HFF-Myc (cell line): ENCODE data around the gene RPS25.

Experiments
- DNase-seq: peaks from one replicate; pipeline ENCODE4 v3.0.0-alpha.2; 2011; ENCODE audit warnings: low read depth; ENCODE audit errors: extremely low read depth
- H3K4me3 ChIP-seq: replicated peaks from 2 replicates; pipeline ENCODE4 v1.5.1; 2011; ENCODE audit warnings: low read depth, mild to moderate bottlenecking, control low read depth, low read length
- CTCF ChIP-seq: IDR thresholded peaks from 2 replicates; pipeline ENCODE4 v1.5.1; 2012; ENCODE audit warnings: mild to moderate bottlenecking, low read depth, low read length, control low read depth; ENCODE audit errors: missing control alignments

Gene RPS25

GRCh38 chr11:119057000-119057769, 39.0 kb upstream of the RPS25 start, which contains the start of gene HYOU1:
HYOU1 (minus strand) TSS chr11:119057205; CDS start chr11:119056160, 1,045 bp downstream.
- DNase-seq: peak; percentile 65
- H3K4me3 ChIP-seq: peak within 1 kb of the TSS; percentile 88
- peak; percentile 17 for TF ChIP-seq CTCF

- DNase-seq: no peak
- TF ChIP-seq CTCF: no peak
- peak overlapping the region; percentile 88 for H3K4me3 ChIP-seq
These were observed 38.4 kb upstream of the RPS25 start for GRCh38 chr11:119056421-119056999.

GRCh38 chr11:119055901-119056300, 37.8 kb upstream of the RPS25 start:
- TF ChIP-seq CTCF: peak; percentile 29
- peak overlapping the region; percentile 88 for H3K4me3 ChIP-seq
- DNase-seq: no peak

- no peak for DNase-seq
- no peak for TF ChIP-seq CTCF
- no peak overlapping the region for H3K4me3 ChIP-seq
These were observed 36.3 kb upstream of the RPS25 start for GRCh38 chr11:119054418-119054817.

GRCh38 chr11:119052163-119052814, 34.1 kb upstream of the RPS25 start:
- no peak for TF ChIP-seq CTCF
- H3K4me3 ChIP-seq: no peak overlapping the region
- no peak for DNase-seq

- DNase-seq: no peak
- no peak overlapping the region for H3K4me3 ChIP-seq
- no peak for TF ChIP-seq CTCF
These were observed 33.5 kb upstream of the RPS25 start for GRCh38 chr11:119051440-119052162.
